Panc1 (cell line): ENCODE results near the gene FUT7. TPM values are rescaled to one million over a fixed set of nuclear protein-coding genes. Genes with fewer than 3 reads are reported as not detected.

Source experiments
- ATAC-seq: fragments of 200-7000 bp; cut with Tn5 transposase; 2 replicates; pipeline ENCODE4 v1.9.1; 2020; ENCODE audit warnings: mild to moderate bottlenecking, moderate library complexity
- BruUV-seq: library from RNA; stranded (reverse); fragments of 400-500 nt; replicated peaks from 2 replicates; lab custom pipeline; 2021; lab: Mats Ljungman, UMichigan
- CTCF ChIA-PET: fragments of 300-600 bp; sonication (Branson Sonifier 250); formaldehyde crosslinking; loops from one replicate; lab custom pipeline; 2022; ENCODE audit warnings: antibody characterized with exemption; lab: Charles Lee
- POLR2A ChIA-PET: fragments of 300-600 bp; sonication (Branson Sonifier 250); formaldehyde crosslinking; loops from one replicate; lab custom pipeline; 2022; ENCODE audit warnings: antibody characterized with exemption; lab: Charles Lee
- DNase-seq: peaks from one replicate; pipeline ENCODE4 v3.0.0-alpha.2; 2010; ENCODE audit warnings: low read depth, low spot score
- H3K27ac ChIP-seq: 2 replicates; pipeline ENCODE4 v1.5.1; 2011; ENCODE audit warnings: mild to moderate bottlenecking, low read length, inconsistent platforms
- H3K27me3 ChIP-seq: fragments of 200-500 bp; sonication (Bioruptor generic); 2 replicates; pipeline ENCODE4 v1.6.0; 2014; ENCODE audit warnings: low read length, inconsistent platforms; ENCODE audit not compliant: control insufficient read depth, insufficient read depth
- H3K36me3 ChIP-seq: fragments of 200-500 bp; sonication (Bioruptor generic); 2 replicates; pipeline ENCODE4 v1.5.1; 2014; ENCODE audit warnings: inconsistent platforms, mild to moderate bottlenecking, low read length, moderate library complexity; ENCODE audit not compliant: control insufficient read depth, insufficient read depth
- H3K4me1 ChIP-seq: 2 replicates; pipeline ENCODE4 v1.5.1; 2011; ENCODE audit warnings: inconsistent platforms, mild to moderate bottlenecking, low read length, moderate library complexity; ENCODE audit not compliant: control insufficient read depth, insufficient read depth
- H3K4me3 ChIP-seq, 2 experiments: 2 replicates each; pipeline ENCODE4 v1.5.1; 2011 to 2012; ENCODE audit warnings: low read depth in 2 of 2, low read length in 2 of 2, mild to moderate bottlenecking in 2 of 2, inconsistent platforms in 1 of 2, moderate library complexity in 1 of 2
- H3K9me3 ChIP-seq: fragments of 200-500 bp; sonication (Bioruptor generic); 2 replicates; pipeline ENCODE4 v1.5.1; 2014; ENCODE audit warnings: low read depth, mild to moderate bottlenecking, inconsistent platforms, low read length, moderate library complexity; ENCODE audit not compliant: control insufficient read depth, insufficient read depth
- POLR2AphosphoS5 ChIP-seq: IDR thresholded peaks from 2 replicates; pipeline ENCODE4 v1.6.1; 2012; ENCODE audit warnings: mild to moderate bottlenecking, low read depth, low read length, moderate library complexity
- REST ChIP-seq, 2 experiments: IDR thresholded peaks; 2 replicates each; pipeline ENCODE4 v1.6.1; 2011 to 2012; ENCODE audit warnings: low read depth in 2 of 2, control low read depth in 1 of 2, low read length in 1 of 2, mild to moderate bottlenecking in 1 of 2, moderate library complexity in 1 of 2; ENCODE audit not compliant: insufficient read depth in 1 of 2
- SIN3A ChIP-seq: IDR thresholded peaks from 2 replicates; pipeline ENCODE4 v1.6.1; 2012; ENCODE audit warnings: low read depth, mild to moderate bottlenecking, low read length, moderate library complexity, borderline replicate concordance; ENCODE audit not compliant: insufficient read depth
- TCF7L2 ChIP-seq: IDR thresholded peaks from 2 replicates; pipeline ENCODE4 v1.6.1; 2011; ENCODE audit warnings: mild to moderate bottlenecking, low read depth, low read length, inconsistent platforms
- in situ Hi-C: cut with HindIII; loops from 2 replicates; pipeline ENCODE4 v1.10.0; 2016; ENCODE audit warnings: low sequenced_read_pairs, low pct_unique_long_range_greater_than_20kb
- intact Hi-C: fragments of 100-400 bp; cut with micrococcal nuclease; formaldehyde crosslinking; loops from one replicate; pipeline ENCODE4 v1.10.0; 2022; ENCODE audit not compliant: unreplicated experiment
- total RNA-seq: library from RNA; stranded (reverse); gene quantifications from one replicate; pipeline ENCODE4 v1.2.1, GENCODE V29; 2021; ENCODE audit not compliant: unreplicated experiment
- TF ChIP-seq, protein P1 (sequence below): fragments of 450-650 bp; IDR thresholded peaks from 2 replicates; pipeline ENCODE4 v1.5.1; 2017; ENCODE audit warnings: mild to moderate bottlenecking

FUT7 gene
- total RNA-seq, 1 experiment from 2014 or later: not detected

- CTCF ChIA-PET: no interaction called here
- intact Hi-C loops (no loop called here), in situ Hi-C loops (no loop called here)
- no peak overlapping the region for H3K4me3 ChIP-seq
- no peaks in the 10 kb centered on the region for H3K9me3 ChIP-seq
- no peaks in the 10 kb centered on the region for H3K27me3 ChIP-seq
- no peak for TF ChIP-seq SIN3A
- TF ChIP-seq, protein P1, sequence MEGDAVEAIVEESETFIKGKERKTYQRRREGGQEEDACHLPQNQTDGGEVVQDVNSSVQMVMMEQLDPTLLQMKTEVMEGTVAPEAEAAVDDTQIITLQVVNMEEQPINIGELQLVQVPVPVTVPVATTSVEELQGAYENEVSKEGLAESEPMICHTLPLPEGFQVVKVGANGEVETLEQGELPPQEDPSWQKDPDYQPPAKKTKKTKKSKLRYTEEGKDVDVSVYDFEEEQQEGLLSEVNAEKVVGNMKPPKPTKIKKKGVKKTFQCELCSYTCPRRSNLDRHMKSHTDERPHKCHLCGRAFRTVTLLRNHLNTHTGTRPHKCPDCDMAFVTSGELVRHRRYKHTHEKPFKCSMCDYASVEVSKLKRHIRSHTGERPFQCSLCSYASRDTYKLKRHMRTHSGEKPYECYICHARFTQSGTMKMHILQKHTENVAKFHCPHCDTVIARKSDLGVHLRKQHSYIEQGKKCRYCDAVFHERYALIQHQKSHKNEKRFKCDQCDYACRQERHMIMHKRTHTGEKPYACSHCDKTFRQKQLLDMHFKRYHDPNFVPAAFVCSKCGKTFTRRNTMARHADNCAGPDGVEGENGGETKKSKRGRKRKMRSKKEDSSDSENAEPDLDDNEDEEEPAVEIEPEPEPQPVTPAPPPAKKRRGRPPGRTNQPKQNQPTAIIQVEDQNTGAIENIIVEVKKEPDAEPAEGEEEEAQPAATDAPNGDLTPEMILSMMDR: no peak
- TF ChIP-seq POLR2AphosphoS5: no peak
- no peak for TF ChIP-seq TCF7L2
- no peak for TF ChIP-seq REST (IDR thresholded peaks at IDR 0.05; ENCODE audit: insufficient read depth in 1 of 2, low read depth in 2 of 2, low read length in 1 of 2)
- no peak overlapping the region for H3K27ac ChIP-seq
- BruUV-seq: no TSS peak
- no peaks in the 10 kb centered on the region for H3K36me3 ChIP-seq
- H3K4me1 ChIP-seq: peaks cover 2% of the 10 kb centered on the region; the same call in 1 of the 2 replicates
- POLR2A ChIA-PET: no interaction called here
- no peak for DNase-seq
- no peak for ATAC-seq
Measured at GRCh38 chr9:137050570-137050969, 18.7 kb upstream of the FUT7 start.

DNA sequence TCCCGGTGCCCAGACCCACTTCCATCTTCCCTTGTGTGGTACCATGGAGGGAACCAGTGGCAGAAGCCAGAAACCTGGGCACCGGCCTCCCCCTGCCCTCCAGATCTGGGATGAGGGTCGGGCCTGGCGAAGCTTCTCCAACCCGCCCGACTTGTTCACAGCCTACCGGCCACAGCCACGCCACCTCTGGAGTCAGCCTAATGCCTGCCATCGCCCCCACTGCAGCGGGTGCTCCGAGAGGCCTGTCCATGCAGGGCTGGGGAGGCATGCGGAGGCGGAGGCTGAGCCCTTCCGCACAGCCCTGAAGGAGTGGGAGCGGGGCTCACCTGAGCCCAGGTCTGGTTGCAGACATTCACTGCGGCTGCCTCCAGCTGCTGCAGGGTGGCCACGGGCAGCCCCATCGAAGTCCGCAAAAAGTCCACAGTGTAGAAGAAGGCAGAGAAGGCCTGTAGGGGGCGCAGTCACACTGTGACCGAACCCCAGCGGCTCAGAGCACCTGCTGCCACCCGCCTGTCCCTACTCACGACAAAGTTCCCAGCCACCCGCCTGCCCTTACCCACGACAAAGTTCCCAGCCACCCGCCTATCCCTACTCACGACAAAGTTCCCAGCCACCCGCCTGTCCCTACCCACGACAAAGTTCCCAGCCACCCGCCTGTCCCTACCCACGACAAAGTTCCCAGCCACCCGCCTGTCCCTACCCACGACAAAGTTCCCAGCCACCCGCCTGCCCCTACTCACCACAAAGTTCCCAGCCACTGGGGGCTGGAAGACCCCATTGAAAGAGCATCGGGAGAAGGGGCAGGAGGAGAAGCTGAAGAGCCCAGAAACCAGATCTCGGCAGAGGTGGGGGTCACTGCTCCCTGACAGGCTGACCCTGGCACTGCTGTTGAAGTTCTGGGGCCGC is 17.9 kb upstream of the FUT7 start:
- in situ Hi-C loops: no loop called here
- Histone ChIP-seq H3K4me3 (no peak overlapping the region), H3K4me1 (peaks cover 4% of the 10 kb centered on the region; the same call in 1 of the 2 replicates), H3K27me3 (no peaks in the 10 kb centered on the region), H3K36me3 (no peaks in the 10 kb centered on the region), H3K9me3 (no peaks in the 10 kb centered on the region), H3K27ac (no peak overlapping the region)
- BruUV-seq: no TSS peak
- intact Hi-C loops: no loop called here
- ChIA-PET CTCF (interaction anchor here (0.7 to 2.0 kb wide), 3 partner anchors 14 to 65 kb away, joined by 3 to 13 read pairs (median 4); partner anchors contain the start of gene DPP7), POLR2A (no interaction called here)
- DNase-seq (no peak), ATAC-seq (peak; percentile 52; the same call in 1 of the 2 replicates)
- no peak for TF ChIP-seq TCF7L2
- TF ChIP-seq REST (IDR thresholded peaks at IDR 0.05; ENCODE audit: insufficient read depth in 1 of 2, low read depth in 2 of 2, low read length in 1 of 2): no peak
- TF ChIP-seq SIN3A: no peak
- TF ChIP-seq, protein P1: no peak; the same call in 1 of the 2 replicates
- no peak for TF ChIP-seq POLR2AphosphoS5
